SK-N-DZ (cell line): ENCODE data around the gene TBCE.

Source experiments
- small RNA-seq, 2 experiments: library from RNA; depleted of rRNA; stranded (forward); fragments of <200 nt; gene quantifications; one replicate each; pipeline ENCODE3, GENCODE V24; 2014

The TBCE gene

Small RNA genes within 50 kb of the gene (small RNA-seq; reads per million reads assigned to genes)
- gene AL391994.1 = 0 reads per million in 2 experiments
- 0 to 0.03 reads per million in 2 experiments for gene RPS21P1
